NCI-H345 treated with DMSO at 0.1 percent for 48 hours (cell line): ENCODE results near the gene CAPN9.

ENCODE experiments used
- DNase-seq: peaks from one replicate; lab custom pipeline; 2025; ENCODE audit not compliant: unreplicated experiment; lab: John Stamatoyannopoulos, UW

Gene CAPN9

DNA sequence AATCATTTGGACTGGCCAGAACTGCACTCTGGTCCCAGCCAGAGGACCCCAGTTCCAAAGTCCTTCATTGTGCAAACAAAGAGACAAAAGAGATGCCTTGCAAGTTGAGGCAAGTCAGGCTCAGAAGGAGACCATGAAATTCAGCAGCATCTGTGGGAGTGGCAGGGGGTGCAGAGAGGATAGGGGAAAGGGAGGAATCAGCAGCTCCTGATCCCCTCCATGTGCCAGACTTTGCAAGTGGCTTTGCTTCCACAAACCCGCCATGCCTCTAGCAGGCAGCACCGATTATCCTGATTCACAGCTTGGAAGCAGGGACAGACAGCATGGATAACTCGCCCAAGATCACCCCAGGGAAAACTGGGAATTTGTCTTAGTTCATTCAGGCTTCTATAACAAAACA, 2.1 kb upstream of the CAPN9 start:
- DNase-seq, result no peak

DNA sequence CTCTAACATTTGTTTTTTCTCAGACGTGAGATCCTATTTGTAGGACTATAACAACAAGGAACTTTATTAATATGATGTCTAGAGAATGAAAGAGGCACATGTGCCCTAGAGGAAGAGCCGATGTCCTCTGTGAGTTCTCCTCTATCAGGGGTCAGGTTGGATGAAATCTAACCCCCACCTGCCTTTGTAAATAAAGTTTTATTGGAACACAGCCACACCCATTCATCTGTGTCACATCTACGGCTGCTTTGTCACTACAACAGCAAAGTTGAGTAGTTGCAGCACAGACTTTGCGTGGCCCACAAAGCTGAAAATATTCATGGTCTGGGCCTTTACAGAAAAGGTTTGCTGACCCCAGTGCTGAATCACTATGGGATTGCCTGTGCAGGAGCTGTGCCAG, 571 bp upstream of the CAPN9 start:
- no peak for DNase-seq

DNA sequence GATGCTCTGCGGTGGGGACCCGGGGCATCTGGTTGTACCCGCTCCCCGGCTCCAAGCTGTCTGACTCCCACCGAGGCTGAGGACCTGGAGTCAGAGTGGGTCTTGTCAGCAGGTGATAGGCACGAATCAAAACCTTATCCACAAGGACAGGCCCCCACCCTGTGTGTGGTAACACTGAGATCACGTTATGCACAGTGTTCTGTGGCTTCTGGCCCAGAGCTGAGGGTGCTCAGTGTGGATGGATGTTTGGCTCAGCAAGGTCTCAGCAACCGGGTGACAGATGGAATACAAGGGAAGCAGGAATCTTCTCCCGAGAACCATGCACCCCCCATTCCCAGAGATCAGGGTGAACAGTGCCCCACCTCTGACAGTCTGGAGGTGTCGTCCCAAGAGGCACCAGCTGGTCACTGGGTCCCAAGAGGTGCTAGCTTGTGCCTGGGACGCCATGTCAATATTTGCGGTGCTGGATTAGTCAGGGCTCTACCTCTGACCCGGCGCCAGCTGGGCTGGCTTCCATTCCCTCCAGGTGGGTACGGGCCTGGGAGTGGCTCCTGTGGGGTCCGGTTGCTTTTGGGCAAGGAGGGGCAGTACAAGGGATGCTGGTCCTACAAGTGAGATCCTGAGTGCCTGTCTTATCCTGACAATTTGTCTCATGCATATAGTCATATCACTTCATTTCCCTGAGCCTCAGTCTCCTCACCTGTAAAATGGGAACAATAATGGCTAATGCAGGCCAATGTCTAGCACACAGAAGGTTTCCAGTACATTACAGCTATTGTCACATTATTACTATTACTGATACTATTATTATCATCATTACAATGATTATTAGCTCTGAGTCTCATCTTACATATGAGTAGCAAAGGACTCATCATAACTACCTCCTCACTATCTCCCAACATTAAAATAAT, 957 bp downstream of the CAPN9 start:
- DNase-seq, result no peak

DNA sequence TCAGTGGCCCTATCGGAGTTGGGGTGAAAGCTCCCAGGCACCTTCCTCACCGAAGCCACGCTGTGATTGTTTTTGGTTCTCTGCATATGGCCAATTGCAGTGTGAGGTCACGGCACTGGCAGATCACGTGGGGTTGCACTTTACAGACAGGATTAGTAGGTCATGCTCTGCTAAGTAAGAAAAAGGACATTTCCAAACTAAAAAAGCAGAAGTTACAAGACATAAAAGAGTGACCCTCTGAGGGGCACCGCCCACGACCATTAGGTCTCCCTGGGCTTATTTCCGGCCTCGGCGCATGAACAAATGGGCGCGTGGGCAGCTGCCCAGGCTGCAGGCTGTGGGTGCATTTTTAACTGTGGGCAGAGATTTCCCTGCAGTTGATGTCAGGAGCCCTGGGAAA, 2.0 kb downstream of the CAPN9 start:
- DNase-seq, result no peak

GRCh38 chr1:230749635-230750034, 2.4 kb downstream of the CAPN9 start:
- no peak for DNase-seq

DNA sequence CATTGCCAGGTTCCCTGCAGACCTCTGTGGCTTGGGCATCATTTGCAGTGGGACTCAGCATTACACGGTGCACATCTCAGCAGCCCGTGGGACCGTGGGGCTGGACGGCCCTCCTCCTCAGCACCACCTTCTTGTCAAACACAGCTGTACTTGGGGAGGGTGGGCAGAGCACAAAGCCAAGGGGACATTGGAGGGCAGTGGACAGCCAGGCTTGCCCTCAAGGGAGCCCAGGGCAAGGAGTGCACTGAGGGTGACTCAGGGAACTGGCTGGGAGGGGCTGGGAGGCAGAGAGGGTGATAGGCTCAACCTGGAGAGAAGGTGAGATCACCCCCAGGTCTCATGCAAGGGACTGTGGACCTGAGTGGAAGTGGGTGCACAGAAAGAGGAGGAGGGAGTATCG, 3.4 kb downstream of the CAPN9 start:
- no peak for DNase-seq

GRCh38 chr1:230750986-230751625, 3.9 kb downstream of the CAPN9 start:
- DNase-seq, result no peak

- DNase-seq, result no peak
Observed at GRCh38 chr1:230752407-230752806, 5.2 kb downstream of the CAPN9 start.

- DNase-seq, result no peak
Observed at GRCh38 chr1:230753191-230753585, 6.0 kb downstream of the CAPN9 start.

DNA sequence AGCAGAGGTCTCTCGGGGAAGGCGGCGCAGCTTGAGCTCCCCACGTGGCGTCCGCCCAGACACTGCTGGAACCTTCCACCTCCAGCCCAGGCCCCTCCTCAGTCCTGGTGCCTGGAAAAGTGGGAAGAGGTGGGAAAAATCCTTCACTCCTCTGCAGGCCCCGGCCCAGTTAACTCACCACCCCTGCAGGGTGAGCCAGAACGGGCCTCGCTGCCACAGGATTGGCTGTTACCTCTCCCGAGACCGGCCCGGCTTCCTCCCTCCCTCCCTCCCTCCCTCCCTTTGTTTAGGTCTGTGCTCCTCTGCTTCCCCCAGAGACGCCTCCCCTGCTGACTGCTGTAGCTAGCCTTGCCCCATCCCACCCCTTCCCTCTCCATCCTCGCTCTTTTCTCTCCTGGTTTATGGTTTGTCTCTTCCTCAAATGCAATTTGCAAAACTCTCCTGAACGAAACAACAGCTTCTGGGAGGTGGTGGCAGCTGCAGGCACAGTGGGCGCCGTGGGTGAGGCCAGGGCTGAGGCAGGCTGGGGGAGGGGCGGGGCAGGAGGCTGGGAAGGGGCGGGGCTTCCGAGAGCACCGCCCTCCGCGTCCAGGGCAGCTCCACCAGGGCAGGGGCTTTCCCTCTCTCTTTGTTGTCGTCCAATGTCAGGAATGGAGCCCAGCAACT, 6.5 kb downstream of the CAPN9 start:
- DNase-seq, result peak; percentile 67

- DNase-seq, result no peak
Observed at GRCh38 chr1:230754796-230755195, 7.6 kb downstream of the CAPN9 start.

- DNase-seq, result no peak
Observed at GRCh38 chr1:230757856-230758708, 10.9 kb downstream of the CAPN9 start.

DNA sequence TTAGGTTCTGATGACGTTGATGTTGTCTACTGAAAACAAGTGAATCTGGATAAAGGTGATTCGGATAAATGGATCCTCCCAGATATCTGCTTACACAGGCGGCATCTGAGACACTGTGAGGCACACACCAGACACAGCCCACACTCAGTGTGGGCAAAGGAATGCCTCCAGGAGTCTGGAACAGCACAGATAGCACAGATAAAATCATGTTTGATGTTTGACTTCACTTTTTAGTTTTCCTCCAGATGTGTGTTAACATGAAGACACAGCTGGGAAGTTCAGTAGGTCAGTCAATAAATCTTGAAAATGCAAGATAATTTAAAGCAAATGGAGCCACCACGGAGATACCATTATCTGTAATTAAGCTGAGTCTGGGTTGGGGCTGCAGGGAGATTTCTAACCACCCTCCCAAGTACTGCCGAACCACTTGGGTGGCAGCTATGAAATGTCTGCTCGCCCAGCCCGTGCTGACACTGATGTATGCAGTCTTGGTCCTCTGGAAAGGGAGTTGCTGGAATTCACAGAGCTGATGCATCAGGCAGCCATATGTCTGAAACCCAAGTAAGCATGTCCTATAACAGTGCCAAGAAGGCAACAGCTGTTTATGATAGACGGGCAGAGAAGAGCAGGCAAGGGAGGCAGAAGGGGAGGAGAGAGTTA, 11.7 kb downstream of the CAPN9 start:
- DNase-seq, result no peak

- DNase-seq, result no peak
Observed at GRCh38 chr1:230759369-230760065, 12.3 kb downstream of the CAPN9 start.

DNA sequence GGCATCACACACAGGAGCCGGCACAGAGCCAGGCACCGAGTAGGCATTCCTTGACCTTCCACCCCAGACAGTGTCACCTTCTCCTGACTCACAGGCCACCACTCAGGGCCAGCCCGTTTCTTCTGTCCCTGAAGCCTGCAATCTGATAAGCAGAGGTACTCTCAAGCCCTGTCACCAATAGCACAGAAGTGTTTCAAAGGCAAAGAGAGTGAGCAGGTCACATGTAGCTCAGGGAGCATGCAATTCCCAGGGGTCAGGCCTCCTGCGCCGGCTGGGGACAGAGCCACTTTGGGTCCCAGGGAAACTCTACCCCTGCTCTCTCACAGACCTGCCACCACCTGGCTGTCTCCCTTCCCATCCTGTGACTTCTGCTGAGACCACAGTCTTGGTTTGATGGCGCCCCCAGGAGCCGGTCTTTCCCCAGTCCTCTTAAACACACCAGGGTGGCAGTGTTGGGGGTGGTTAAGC, 13.2 kb downstream of the CAPN9 start:
- no peak for DNase-seq

DNA sequence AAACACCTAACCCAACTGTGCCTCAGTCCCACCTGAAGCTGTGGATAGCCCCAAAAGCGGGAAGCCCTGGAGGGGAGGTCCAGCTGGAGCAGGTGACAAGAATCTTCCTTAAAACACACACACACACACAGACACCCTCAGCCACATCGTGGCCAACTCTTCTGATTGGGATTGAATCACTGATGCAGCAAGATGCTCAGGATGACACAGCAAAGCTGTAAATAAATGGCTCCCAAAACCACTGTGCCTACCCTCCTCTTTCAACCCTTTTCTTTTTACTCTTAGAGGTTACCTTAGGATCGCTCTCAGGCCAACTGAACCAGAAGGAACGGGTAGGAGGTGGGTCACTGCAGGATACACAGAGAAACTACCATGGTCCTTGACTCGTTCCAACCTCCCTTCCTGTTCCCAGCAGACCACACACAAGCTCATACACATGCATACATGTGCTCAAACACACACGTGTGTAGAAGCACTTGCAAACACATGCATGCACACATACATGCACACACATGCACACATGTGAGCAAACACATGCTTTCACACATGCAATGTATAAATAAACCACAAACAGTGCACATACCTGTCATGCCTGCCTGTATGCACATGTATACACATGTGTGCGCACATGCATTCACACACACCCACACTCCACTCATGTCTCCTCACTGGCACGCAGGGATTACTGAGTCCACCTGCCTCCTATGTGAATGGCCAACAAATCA, 14.4 kb downstream of the CAPN9 start:
- no peak for DNase-seq

GRCh38 chr1:230763927-230764591, 16.9 kb downstream of the CAPN9 start:
- DNase-seq, result no peak

DNA sequence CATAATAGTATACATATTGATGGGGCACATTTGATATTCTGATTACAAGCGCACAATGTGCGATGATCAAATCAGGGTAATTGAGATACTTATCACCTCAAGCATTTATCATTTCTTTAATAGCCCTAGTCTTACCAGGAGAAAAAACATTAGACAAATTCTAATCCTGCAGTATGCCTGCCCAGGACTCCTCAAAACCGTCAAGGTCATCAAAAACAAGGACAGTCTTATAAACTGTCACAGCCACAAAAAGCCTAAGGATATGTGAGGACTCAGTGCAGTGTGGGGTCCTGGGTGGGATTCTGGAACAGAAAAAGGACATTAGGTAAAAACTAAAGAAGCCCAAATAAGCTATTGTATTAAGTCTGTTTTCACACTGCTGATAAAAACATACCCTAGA, 19.1 kb downstream of the CAPN9 start:
- no peak for DNase-seq
